GM12878 (cell line): Measurements from ENCODE around the gene IRF7. TPM values are rescaled to one million over a fixed set of nuclear protein-coding genes. Genes with fewer than 3 reads are reported as not detected.

Experiments
- ATAC-seq: fragments of 200-7000 bp; cut with Tn5 transposase; 3 replicates; pipeline ENCODE4 v1.9.1; 2020; ENCODE audit warnings: mild to moderate bottlenecking, moderate library complexity
- BruUV-seq: library from RNA; stranded (reverse); fragments of 400-500 nt; replicated peaks from 2 replicates; lab custom pipeline; 2021; lab: Mats Ljungman, UMichigan
- CTCF ChIA-PET: fragments of 300-600 bp; sonication (Branson Sonifier 250); formaldehyde crosslinking; extraction: SDS; loops from one replicate; lab custom pipeline; 2021; ENCODE audit warnings: inconsistent platforms; lab: Yijun Ruan, JAX
- POLR2A ChIA-PET: fragments of 350-600 bp; formaldehyde crosslinking; extraction: SDS; loops from one replicate; lab custom pipeline; 2021; ENCODE audit warnings: inconsistent platforms; lab: Charles Lee
- RAD21 ChIA-PET: fragments of 300-600 bp; sonication (Branson Sonifier 250); formaldehyde crosslinking; loops from one replicate; lab custom pipeline; 2023; ENCODE audit warnings: antibody characterized with exemption; ENCODE audit not compliant: unreplicated experiment; lab: Charles Lee
- SMC1A ChIA-PET: fragments of 300-600 bp; sonication (Branson Sonifier 250); formaldehyde crosslinking; loops from one replicate; lab custom pipeline; 2023; ENCODE audit not compliant: unreplicated experiment, uncharacterized antibody; lab: Charles Lee
- DNase-seq: peaks from one replicate; pipeline ENCODE4 v3.0.0-alpha.2; 2011; ENCODE audit warnings: low read depth, low spot score
- FAIRE-seq: peaks from 3 replicates; lab custom pipeline; 2011; peaks lifted over from hg19 to GRCh38; lab: Jason Lieb, UNC
- H2AFZ ChIP-seq: 2 replicates; pipeline ENCODE4 v1.6.0; 2011; ENCODE audit warnings: low read depth, low read length, control low read depth; ENCODE audit not compliant: control insufficient read depth
- H3K27ac ChIP-seq: 2 replicates; pipeline ENCODE4 v1.5.1; 2011; ENCODE audit warnings: control low read depth; ENCODE audit not compliant: control insufficient read depth, insufficient read depth
- H3K27me3 ChIP-seq, 2 experiments: replicated peaks in 1 of 2; 2 replicates each; pipeline versions ENCODE4 v1.6.0 to v1.6.1; 2011; ENCODE audit warnings: low read length in 1 of 2; ENCODE audit not compliant: control insufficient read depth in 2 of 2, insufficient read depth in 2 of 2
- H3K36me3 ChIP-seq, 2 experiments: 2 replicates each; pipeline ENCODE4 v1.5.1; 2011; ENCODE audit warnings: low read length in 1 of 2; ENCODE audit not compliant: control insufficient read depth in 2 of 2, insufficient read depth in 2 of 2
- H3K4me1 ChIP-seq: 2 replicates; pipeline ENCODE4 v1.6.1; 2011; ENCODE audit warnings: mild to moderate bottlenecking, low read length, moderate library complexity, mixed read lengths; ENCODE audit not compliant: control insufficient read depth, insufficient read depth
- H3K4me2 ChIP-seq: 2 replicates; pipeline ENCODE4 v1.6.0; 2011; ENCODE audit warnings: control low read depth; ENCODE audit not compliant: control insufficient read depth, insufficient read depth
- H3K4me3 ChIP-seq: fragments of 200-600 bp; sonication (generic); 2 replicates; pipeline ENCODE4 v1.5.1; 2016
- H3K79me2 ChIP-seq: 2 replicates; pipeline ENCODE4 v1.6.0; 2011; ENCODE audit warnings: low read length; ENCODE audit not compliant: control insufficient read depth, insufficient read depth
- H3K9ac ChIP-seq: 2 replicates; pipeline ENCODE4 v1.8.0; 2011; ENCODE audit warnings: low read length, control low read depth, mixed read lengths; ENCODE audit not compliant: control insufficient read depth, insufficient read depth
- H3K9me3 ChIP-seq: replicated peaks from 3 replicates; pipeline ENCODE4 v1.5.1; 2011; ENCODE audit warnings: mild to moderate bottlenecking, low read length; ENCODE audit not compliant: control insufficient read depth, insufficient read depth
- H4K20me1 ChIP-seq: 2 replicates; pipeline ENCODE4 v1.6.0; 2011; ENCODE audit not compliant: control insufficient read depth, insufficient read depth
- ATF2 ChIP-seq: IDR thresholded peaks from 2 replicates; pipeline ENCODE4 v1.6.1; 2012; ENCODE audit warnings: low read length, inconsistent platforms
- BCLAF1 ChIP-seq: fragments of 450-650 bp; IDR thresholded peaks from 2 replicates; pipeline ENCODE4 v1.6.1; 2017; ENCODE audit warnings: antibody characterized with exemption, mild to moderate bottlenecking, moderate library complexity
- CBFB ChIP-seq: IDR thresholded peaks from 2 replicates; pipeline ENCODE4 v1.6.1; 2016; ENCODE audit warnings: antibody characterized with exemption, low read depth
- CBX3 ChIP-seq: fragments of 200-600 bp; sonication (generic); IDR thresholded peaks from 2 replicates; pipeline ENCODE4 v1.6.1; 2016; ENCODE audit warnings: low read depth, borderline replicate concordance
- CEBPZ ChIP-seq: fragments of 150-350 bp; IDR thresholded peaks from 2 replicates; pipeline ENCODE4 v1.6.1; 2016; ENCODE audit warnings: low read depth, low read length
- NR2C1 ChIP-seq: fragments of 450-650 bp; IDR thresholded peaks from 2 replicates; pipeline ENCODE4 v1.6.1; 2017; ENCODE audit warnings: antibody characterized with exemption, mild to moderate bottlenecking, moderate library complexity
- PBX3 ChIP-seq: IDR thresholded peaks from 2 replicates; pipeline ENCODE4 v1.6.1; 2011; ENCODE audit warnings: mild to moderate bottlenecking, low read depth, low read length, moderate library complexity; ENCODE audit not compliant: insufficient replicate concordance
- RCOR1 ChIP-seq: conservative IDR thresholded peaks from 2 replicates; pipeline ENCODE4 v1.6.1; 2012; ENCODE audit warnings: low read depth, low read length, improper control_type of control experiment
- WGBS: methylation state at CpG from one replicate; pipeline ENCODE4 v1.1.6; 2016; ENCODE audit warnings: low lambda C conversion rate; ENCODE audit not compliant: insufficient replicate concordance, insufficient coverage; ENCODE audit errors: missing lambda C conversion rate; 5-methylcytosine and 5-hydroxymethylcytosine counted together
- in situ Hi-C: fragments of 300-500 bp; cut with MboI; formaldehyde crosslinking; loops from 9 replicates; pipeline ENCODE4 v1.14.3; 2018; ENCODE audit warnings: mixed read lengths
- intact Hi-C: fragments of 100-400 bp; cut with micrococcal nuclease; formaldehyde crosslinking; loops from one replicate; pipeline ENCODE4 v1.14.2; 2022; ENCODE audit not compliant: unreplicated experiment
- polyA plus RNA-seq, 11 experiments: library from polyadenylated mRNA; depleted of rRNA in 4 of 11; unstranded in 6 of 11; stranded (reverse) in 5 of 11; fragments of >200 nt; fragmentation: Nextera tagmentation in 4 of 11; fragmentation: Illumina TruSeq in 1 of 11; extraction: Ambion mirVana in 4 of 11; extraction: Trizol in 1 of 11; gene quantifications; 1 replicate in 1 of 11; 2 replicates in 10 of 11; pipeline versions ENCODE4 v1.2.1 to v1.2.3, GENCODE V29; 2011 to 2016; ENCODE audit warnings: inconsistent platforms in 2 of 11, missing spikeins in 2 of 11, low read depth in 1 of 11
- total RNA-seq, 4 experiments: library from RNA; depleted of rRNA in 3 of 4; stranded (reverse); fragments of >200 nt in 3 of 4; fragmentation: Illumina TruSeq in 1 of 4; extraction: Trizol in 1 of 4; gene quantifications; 2 replicates each; pipeline versions ENCODE4 v1.2.1 to v1.2.3, GENCODE V29; 2013 to 2021
- TF ChIP-seq, protein P1 (sequence below): fragments of 450-650 bp; IDR thresholded peaks from 2 replicates; pipeline ENCODE4 v1.6.1; 2017; ENCODE audit warnings: low read depth, mild to moderate bottlenecking, moderate library complexity
- TF ChIP-seq, protein P2 (sequence below): IDR thresholded peaks from 2 replicates; pipeline ENCODE4 v1.6.1; 2011; ENCODE audit warnings: low read depth, mild to moderate bottlenecking, low read length, moderate library complexity, borderline replicate concordance; ENCODE audit errors: extremely low read depth

IRF7 gene
- total and polyA plus RNA-seq, 10 of the 15 experiments (the other 5 are each of a cell fraction or from before 2014, with no cell fraction given): 4.4 to 141 (median 67.6) TPM

GRCh38 chr11:605286-606129 lies 10.2 kb downstream of the IRF7 start:
- ChIA-PET SMC1A (no interaction called here), CTCF (no interaction called here), POLR2A (no interaction called here), RAD21 (no interaction called here)
- no peak for ATAC-seq
- H3K79me2 ChIP-seq: no peaks in the 10 kb centered on the region
- BruUV-seq: no TSS peak
- peaks cover 14 to 63% of the 10 kb centered on the region in 2 experiments; a peak in 3 of 4 replicates for H3K36me3 ChIP-seq
- H2AFZ ChIP-seq: no peak overlapping the region
- no peaks in the 10 kb centered on the region for H3K27me3 ChIP-seq
- H3K4me2 ChIP-seq: no peak overlapping the region
- H3K4me1 ChIP-seq: no peaks in the 10 kb centered on the region
- DNase-seq: no peak
- H3K4me3 ChIP-seq: no peak overlapping the region
- H3K27ac ChIP-seq: no peak overlapping the region
- no peak overlapping the region for H3K9ac ChIP-seq
- intact Hi-C loops: no loop called here
- no peaks in the 10 kb centered on the region; the same call in 1 of the 2 replicates for H4K20me1 ChIP-seq
- no peaks in the 10 kb centered on the region for H3K9me3 ChIP-seq
- FAIRE-seq: no peak
- in situ Hi-C loops: no loop called here
- WGBS: 92% methylated on average over 33 of the region's 33 CpGs
- no peak for TF ChIP-seq ATF2
- TF ChIP-seq, protein P1, sequence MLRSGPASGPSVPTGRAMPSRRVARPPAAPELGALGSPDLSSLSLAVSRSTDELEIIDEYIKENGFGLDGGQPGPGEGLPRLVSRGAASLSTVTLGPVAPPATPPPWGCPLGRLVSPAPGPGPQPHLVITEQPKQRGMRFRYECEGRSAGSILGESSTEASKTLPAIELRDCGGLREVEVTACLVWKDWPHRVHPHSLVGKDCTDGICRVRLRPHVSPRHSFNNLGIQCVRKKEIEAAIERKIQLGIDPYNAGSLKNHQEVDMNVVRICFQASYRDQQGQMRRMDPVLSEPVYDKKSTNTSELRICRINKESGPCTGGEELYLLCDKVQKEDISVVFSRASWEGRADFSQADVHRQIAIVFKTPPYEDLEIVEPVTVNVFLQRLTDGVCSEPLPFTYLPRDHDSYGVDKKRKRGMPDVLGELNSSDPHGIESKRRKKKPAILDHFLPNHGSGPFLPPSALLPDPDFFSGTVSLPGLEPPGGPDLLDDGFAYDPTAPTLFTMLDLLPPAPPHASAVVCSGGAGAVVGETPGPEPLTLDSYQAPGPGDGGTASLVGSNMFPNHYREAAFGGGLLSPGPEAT: no peak
- TF ChIP-seq BCLAF1: no peak
- TF ChIP-seq, protein P2, sequence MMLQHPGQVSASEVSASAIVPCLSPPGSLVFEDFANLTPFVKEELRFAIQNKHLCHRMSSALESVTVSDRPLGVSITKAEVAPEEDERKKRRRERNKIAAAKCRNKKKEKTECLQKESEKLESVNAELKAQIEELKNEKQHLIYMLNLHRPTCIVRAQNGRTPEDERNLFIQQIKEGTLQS: no peak
- TF ChIP-seq NR2C1: no peak
- TF ChIP-seq PBX3: no peak
- no peak for TF ChIP-seq CBFB
- TF ChIP-seq CEBPZ: no peak
- TF ChIP-seq RCOR1: no peak
- no peak for TF ChIP-seq CBX3
